Neural cell (in vitro differentiated cells): ENCODE data around the gene ATF6.

Source experiments
- EZH2 ChIP-seq: fragments of 200-600, 300-800 bp; shearing (Covaris generic), sonication (generic); IDR thresholded peaks from 2 replicates; pipeline ENCODE4 v1.6.1; 2014; ENCODE audit warnings: antibody characterized with exemption, low read length, borderline replicate concordance, mild to moderate bottlenecking; ENCODE audit not compliant: insufficient read depth, poor library complexity, severe bottlenecking
- MXI1 ChIP-seq: fragments of 450-650 bp; conservative IDR thresholded peaks from 2 replicates; pipeline ENCODE4 v1.6.1; 2014; ENCODE audit warnings: antibody characterized with exemption, mild to moderate bottlenecking; ENCODE audit not compliant: poor library complexity, severe bottlenecking
- TF ChIP-seq, protein P1 (sequence below): fragments of 450-650 bp; IDR thresholded peaks from 2 replicates; pipeline ENCODE4 v1.5.1; 2014; ENCODE audit warnings: antibody characterized with exemption, mild to moderate bottlenecking, moderate library complexity; ENCODE audit not compliant: poor library complexity, severe bottlenecking

- TF ChIP-seq EZH2: no peak
- TF ChIP-seq MXI1: no peak
- TF ChIP-seq, protein P1, sequence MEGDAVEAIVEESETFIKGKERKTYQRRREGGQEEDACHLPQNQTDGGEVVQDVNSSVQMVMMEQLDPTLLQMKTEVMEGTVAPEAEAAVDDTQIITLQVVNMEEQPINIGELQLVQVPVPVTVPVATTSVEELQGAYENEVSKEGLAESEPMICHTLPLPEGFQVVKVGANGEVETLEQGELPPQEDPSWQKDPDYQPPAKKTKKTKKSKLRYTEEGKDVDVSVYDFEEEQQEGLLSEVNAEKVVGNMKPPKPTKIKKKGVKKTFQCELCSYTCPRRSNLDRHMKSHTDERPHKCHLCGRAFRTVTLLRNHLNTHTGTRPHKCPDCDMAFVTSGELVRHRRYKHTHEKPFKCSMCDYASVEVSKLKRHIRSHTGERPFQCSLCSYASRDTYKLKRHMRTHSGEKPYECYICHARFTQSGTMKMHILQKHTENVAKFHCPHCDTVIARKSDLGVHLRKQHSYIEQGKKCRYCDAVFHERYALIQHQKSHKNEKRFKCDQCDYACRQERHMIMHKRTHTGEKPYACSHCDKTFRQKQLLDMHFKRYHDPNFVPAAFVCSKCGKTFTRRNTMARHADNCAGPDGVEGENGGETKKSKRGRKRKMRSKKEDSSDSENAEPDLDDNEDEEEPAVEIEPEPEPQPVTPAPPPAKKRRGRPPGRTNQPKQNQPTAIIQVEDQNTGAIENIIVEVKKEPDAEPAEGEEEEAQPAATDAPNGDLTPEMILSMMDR: no peak
Observed at GRCh38 chr1:161791904-161792655, 26.0 kb downstream of the ATF6 start.
